GM04503 (cell line): ENCODE data around the gene APH1B.

ENCODE experiments used
- DNase-seq: peaks from one replicate; pipeline ENCODE4 v3.0.0-alpha.2; 2012; ENCODE audit warnings: low read depth

APH1B gene

GRCh38 chr15:63254991-63255390 lies 22.4 kb upstream of the APH1B start:
- DNase-seq: no peak

DNA sequence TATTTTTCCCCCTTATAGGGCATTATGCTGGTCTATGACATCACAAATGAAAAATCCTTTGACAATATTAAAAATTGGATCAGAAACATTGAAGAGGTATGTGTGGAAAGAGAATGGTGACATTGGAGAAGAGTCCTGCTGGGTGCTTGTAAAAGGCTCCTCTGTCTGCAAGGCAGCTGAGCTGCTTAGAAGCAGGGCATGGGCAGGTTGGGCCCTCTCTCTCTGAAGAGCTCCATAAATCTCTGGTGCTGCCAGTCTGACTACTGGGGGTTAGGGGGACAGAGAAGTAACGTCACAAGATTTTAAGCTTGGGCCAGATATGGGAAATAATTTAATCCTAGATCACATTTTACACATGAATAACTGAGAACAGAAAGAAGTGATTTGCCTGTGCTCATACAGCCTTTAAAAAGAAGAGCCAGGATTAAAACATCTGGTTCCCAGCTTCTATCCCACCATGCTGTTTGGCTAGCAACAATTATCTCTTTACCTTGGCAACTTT lies 21.9 kb upstream of the APH1B start:
- DNase-seq: no peak

DNA sequence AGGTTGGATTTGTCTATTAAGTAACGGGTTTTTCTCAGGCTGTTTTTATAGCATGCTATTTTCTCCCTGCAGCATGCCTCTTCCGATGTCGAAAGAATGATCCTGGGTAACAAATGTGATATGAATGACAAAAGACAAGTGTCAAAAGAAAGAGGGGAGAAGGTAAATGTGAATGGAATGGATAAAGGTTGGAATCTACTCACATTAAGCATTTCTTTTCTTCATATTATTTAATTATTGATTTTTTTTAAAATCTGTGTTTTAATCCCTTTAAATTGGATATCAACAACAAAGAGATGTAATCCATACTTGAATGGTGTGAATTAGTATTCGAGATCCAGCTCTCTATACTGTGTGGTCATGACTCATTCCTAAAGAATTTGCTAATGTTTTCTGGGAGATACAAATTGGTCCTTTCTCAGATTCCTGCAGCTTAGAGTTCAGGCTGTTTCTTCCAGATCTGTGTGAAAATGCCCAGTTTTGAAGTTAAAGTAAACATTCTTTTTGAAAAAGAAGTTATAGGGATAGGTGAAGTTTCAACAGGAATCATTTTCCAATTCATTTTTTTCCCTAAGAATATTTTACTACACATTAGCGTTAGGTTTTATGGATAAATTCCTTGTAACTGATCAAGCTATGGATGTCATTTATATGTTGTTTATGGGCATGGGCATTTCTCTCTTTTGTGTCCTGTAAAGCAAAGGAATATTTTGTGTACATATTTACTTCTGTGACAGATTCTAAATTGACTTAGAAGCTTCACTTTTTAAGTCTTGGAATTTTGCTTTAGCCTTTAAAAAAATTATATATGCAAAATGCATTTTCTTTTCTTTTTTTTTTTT lies 20.8 kb upstream of the APH1B start:
- DNase-seq: peak; percentile 71

GRCh38 chr15:63258658-63259057 lies 18.7 kb upstream of the APH1B start:
- DNase-seq: no peak

GRCh38 chr15:63260791-63261190 lies 16.6 kb upstream of the APH1B start:
- no peak for DNase-seq

DNA sequence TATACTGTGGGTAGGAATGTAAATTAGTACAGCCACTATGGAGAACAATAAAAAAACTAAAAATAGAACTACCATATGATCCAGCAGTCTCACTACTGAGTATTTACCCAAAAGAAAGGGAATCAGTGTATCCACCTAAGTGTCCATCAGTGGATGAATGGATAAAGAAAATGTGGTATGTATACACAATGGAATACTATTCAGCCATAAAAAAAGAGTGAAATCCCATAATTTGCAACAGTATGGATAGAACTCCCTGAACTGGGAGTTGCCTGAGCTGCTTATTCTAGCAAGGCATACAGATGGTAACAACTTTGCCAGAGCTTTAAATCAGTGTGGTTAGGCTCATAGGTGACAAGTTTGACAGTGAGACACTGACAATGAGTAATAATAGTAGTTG lies 16.1 kb upstream of the APH1B start:
- DNase-seq: no peak

DNA sequence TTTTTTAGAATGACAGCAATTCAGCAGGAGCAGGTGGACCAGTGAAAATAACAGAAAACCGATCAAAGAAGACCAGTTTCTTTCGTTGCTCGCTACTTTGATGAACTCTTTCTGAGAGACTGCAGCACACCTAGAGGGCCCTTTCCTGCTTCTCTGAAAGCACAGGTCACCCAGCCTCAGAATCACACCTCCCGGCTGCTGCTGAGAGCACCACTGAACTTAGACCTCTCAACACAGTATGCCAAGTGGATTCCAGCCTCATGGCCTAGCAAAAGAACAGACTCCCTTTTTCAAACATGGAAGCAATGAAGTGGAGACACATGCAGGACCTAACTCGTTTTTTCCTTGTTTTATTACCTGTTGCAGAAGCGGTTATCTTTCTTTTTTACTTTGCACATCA lies 13.9 kb upstream of the APH1B start:
- DNase-seq: no peak

GRCh38 chr15:63264688-63265293 lies 12.6 kb upstream of the APH1B start:
- DNase-seq: no peak

- no peak for DNase-seq
Observed at GRCh38 chr15:63274427-63274826, 3.0 kb upstream of the APH1B start.

GRCh38 chr15:63276342-63277037 lies 915 bp upstream of the APH1B start:
- DNase-seq: no peak

DNA sequence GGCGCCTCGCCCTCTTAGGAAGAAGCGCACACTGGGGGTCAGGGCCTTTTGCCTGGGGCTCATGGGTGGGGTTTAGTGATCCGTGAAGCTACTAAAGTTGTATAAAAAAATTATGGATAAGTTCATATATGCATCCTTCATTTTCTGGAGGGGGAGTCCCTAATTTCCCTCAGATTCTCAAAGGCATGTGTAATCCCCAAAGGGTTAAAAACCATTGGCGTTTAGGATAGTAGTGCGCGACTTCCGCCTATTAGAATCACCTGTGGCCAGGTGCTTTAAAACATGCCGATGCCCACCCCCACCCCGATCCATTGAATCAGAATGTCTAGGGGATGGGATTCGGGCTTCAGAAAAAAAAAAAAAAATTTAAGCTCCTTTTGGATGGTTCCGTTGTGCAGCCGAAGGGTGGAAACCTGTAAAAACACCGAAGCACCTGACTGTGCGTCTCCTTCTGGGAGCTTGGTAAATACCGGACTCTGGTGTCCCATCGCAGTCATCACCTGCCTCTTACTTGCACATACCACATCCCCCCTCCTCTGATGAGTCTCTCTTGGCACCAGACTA lies 570 bp downstream of the APH1B start:
- DNase-seq: no peak

- DNase-seq: no peak
Observed at GRCh38 chr15:63283126-63283525, 5.7 kb downstream of the APH1B start.

DNA sequence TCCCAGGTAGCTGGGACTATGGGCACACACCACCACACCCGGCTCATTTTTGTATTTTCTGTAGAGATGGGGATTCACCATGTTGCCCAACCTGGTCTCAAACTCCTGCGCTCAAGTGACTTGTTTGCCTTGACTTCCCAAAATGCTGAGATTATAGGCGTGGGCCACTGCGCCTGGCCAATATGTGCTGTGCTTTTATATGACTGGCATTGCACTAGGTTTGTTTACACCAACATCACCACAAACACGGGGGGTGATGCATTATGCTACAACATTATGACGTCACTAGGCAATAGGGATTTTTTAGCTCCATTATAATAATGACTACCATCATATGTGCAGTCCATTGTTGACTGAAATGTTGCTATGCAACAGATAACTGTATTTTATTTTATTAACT lies 6.9 kb downstream of the APH1B start:
- DNase-seq: no peak

GRCh38 chr15:63287109-63287508 lies 9.7 kb downstream of the APH1B start:
- no peak for DNase-seq

DNA sequence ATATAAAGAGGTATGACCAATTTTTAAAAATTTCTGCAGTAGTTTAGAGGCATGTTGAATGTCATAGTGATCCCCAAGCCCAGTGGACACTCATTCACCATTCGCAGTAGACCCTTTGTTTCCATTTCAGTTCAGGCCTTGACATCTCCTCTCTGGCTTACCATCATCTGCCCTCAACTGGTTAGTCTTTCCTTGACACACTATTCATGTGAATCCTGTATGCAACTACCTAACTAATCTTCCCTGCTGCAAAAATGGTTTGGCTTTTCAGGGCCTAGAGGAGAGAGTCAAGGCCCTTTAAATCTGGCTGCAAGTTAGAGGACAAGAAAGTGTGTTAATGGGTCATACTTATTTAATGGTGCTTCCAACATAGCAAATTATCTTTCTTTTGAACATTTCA lies 10.9 kb downstream of the APH1B start:
- no peak for DNase-seq

DNA sequence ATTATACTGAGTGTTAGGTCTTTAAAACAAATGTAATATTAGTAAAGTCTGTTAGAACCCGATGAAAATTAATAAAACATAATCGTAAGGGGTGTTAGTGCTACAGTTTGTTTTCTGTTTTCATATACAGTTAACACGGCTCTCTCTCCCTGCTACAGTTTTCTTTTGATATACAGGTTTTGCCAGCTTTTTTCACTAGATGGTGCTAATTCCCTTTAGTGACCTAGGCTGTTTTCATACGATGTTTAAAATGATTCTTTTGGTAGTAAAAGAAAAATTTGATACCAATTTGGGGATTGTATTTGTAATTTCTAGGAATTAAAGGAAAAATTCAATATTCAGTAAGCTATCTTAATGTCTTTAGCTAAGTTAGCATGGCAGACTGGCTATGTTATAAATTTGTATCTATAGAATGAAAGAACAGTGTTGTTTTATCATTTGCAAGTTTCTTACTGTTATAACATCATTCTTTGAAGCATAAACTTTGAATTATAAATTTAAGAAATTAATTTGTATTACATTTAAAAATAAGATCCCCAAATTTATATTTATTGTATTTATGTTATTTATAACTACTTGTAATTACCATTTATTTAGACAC lies 11.5 kb downstream of the APH1B start:
- DNase-seq: no peak

DNA sequence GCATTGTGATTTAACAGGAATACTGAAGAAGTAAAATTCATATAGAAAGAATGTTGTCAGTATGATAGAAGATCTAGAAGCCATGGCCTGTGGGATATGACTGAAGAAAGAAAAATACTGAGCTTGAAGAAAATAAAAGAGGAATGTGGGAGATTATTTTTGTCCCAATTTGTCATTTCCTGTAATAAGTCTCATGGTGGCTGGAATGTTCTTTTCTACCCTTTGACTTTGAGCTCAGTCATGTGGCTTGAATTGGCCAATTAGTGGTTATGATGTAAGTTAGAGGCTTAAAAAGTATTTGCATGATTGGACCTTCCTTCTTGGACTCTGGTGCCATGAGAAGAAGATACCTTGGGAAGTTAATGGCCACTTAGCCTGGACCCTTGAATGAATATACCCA lies 14.1 kb downstream of the APH1B start:
- peak; percentile 87 for DNase-seq

- DNase-seq: no peak
Observed at GRCh38 chr15:63292241-63292640, 14.8 kb downstream of the APH1B start.

- peak; percentile 41 for DNase-seq
Observed at GRCh38 chr15:63292771-63293170, 15.4 kb downstream of the APH1B start.

- DNase-seq: no peak
Observed at GRCh38 chr15:63294359-63294758, 17.0 kb downstream of the APH1B start.

GRCh38 chr15:63295341-63295740 lies 17.9 kb downstream of the APH1B start:
- DNase-seq: no peak

DNA sequence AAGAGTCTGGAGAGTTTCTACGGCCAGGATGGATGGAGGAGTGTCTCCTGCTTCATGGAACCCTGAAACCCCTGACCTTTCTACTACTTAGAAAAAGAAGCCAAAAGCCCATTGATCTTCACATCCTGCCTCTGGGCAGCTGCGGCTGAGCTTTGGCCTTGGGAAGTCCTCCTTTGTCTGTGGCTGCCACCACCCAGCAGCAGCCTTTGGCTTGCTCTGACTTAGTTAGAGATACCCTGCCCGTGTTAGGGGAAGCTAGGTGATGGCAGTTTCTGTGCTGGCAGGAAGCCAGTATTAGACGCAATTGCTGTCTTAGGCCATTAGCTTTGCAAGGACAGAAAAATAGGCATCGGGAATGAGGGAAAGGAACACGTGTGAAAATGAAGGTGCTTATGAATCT lies 18.8 kb downstream of the APH1B start:
- no peak for DNase-seq
